Sigmoid colon (tissue), 7 donors: ENCODE measurements around the gene TGM3. TPM values are rescaled to one million over a fixed set of nuclear protein-coding genes. Genes with fewer than 3 reads are reported as not detected.

ENCODE experiments used
- DNase-seq: peaks from one replicate; pipeline ENCODE4 v3.0.0-alpha.2; 2019
- H3K27ac ChIP-seq, 4 donors: fragments of 200-600 bp; sonication (generic); one replicate each; pipeline ENCODE4 v1.5.1; 2016 to 2019; ENCODE audit warnings: mild to moderate bottlenecking in 1 of 4
- H3K27me3 ChIP-seq, 3 donors: fragments of 200-600 bp; sonication (generic); one replicate each; pipeline ENCODE4 v1.5.1; 2019; ENCODE audit warnings: mild to moderate bottlenecking in 1 of 3
- H3K36me3 ChIP-seq, 4 donors: fragments of 200-600 bp; sonication (generic); one replicate each; pipeline ENCODE4 v1.5.1; 2016 to 2019
- H3K4me1 ChIP-seq, 4 donors: fragments of 200-600 bp; sonication (generic); one replicate each; pipeline ENCODE4 v1.5.1; 2017 to 2019
- H3K4me3 ChIP-seq, 4 donors: fragments of 200-600 bp; sonication (generic); one replicate each; pipeline ENCODE4 v1.5.1; 2017 to 2019; ENCODE audit warnings: mild to moderate bottlenecking in 2 of 4, moderate library complexity in 1 of 4
- H3K9me3 ChIP-seq, 4 donors: fragments of 200-600 bp in 3 of 4; sonication (generic) in 3 of 4; one replicate each; pipeline versions ENCODE4 v1.5.1 to v1.6.1; 2013 to 2019
- EP300 ChIP-seq, 4 donors: sonication (generic); formaldehyde crosslinking; IDR thresholded peaks; one replicate each; pipeline ENCODE4 v1.6.1; 2017; ENCODE audit warnings: antibody characterized with exemption in 4 of 4
- POLR2A ChIP-seq, 2 donors: fragments of 450-650 bp; IDR thresholded peaks; one replicate each; pipeline ENCODE4 v1.6.1; 2016; ENCODE audit warnings: antibody characterized with exemption in 2 of 2, mild to moderate bottlenecking in 2 of 2, moderate library complexity in 2 of 2
- POLR2AphosphoS5 ChIP-seq, 4 donors: sonication (generic); formaldehyde crosslinking; IDR thresholded peaks; one replicate each; pipeline ENCODE4 v1.6.1; 2017; ENCODE audit warnings: antibody characterized with exemption in 4 of 4
- WGBS, 2 donors: extraction: QIAGEN DNeasy Blood & Tissue Kit; methylation state at CpG; one replicate each; pipeline ENCODE4 v1.1.7; 2013; 5-methylcytosine and 5-hydroxymethylcytosine counted together
- intact Hi-C: fragments of 100-400 bp; cut with DNase I; formaldehyde crosslinking; loops from one replicate; pipeline ENCODE4 v1.15.1; 2023
- polyA plus RNA-seq, 3 donors: library from polyadenylated mRNA; stranded (reverse); fragments of 200-250 nt; gene quantifications; one replicate each; pipeline ENCODE4 v1.2.3, GENCODE V29; 2013
- total RNA-seq, 4 donors: library from RNA; depleted of rRNA; stranded (reverse); fragments of >200 nt; gene quantifications; one replicate each; pipeline ENCODE4 v1.1.0, GENCODE V29; 2016
- TF ChIP-seq, protein P1 (sequence below), 4 experiments: fragments of 450-650 bp in 3 of 4; fragments of 200-600 bp in 1 of 4; IDR thresholded peaks; one replicate each; pipeline ENCODE4 v1.5.1; 2016 to 2019; ENCODE audit warnings: antibody characterized with exemption in 4 of 4, mild to moderate bottlenecking in 3 of 4, moderate library complexity in 2 of 4
- donor health status: healthy with polysubstance abuse.
- donor health status: Bipolar disorder and iron deficiency.
- donor health status: healthy.

The TGM3 gene
- total and polyA plus RNA-seq, 7 donors, result 0.23 to 3.0 (median 0.42) TPM; not detected in 4

DNA sequence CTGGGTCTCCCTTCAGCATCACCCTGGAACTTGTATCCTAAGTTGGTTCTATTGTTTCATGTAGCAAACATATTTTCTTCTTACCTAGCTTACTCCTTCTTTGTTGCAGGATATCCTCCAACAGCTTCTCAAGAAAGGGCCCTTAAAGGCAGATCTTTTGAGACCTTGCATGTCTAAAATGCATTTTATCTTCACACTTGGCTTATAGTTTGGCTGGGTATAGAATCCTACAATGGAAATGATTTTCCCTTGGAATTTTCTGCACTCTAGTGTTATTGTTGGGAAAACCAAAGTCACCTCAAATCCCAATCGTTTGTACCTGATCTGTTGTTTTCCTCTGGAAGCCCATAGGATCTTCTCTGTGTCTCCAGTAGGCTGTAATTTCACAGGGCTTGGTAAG, 72.8 kb downstream of the TGM3 start:
- no peaks in the 10 kb centered on the region for H3K27me3 ChIP-seq
- no peaks in the 10 kb centered on the region for H3K9me3 ChIP-seq
- no peak overlapping the region for H3K4me3 ChIP-seq
- no peaks in the 10 kb centered on the region for H3K4me1 ChIP-seq
- no peak overlapping the region for H3K27ac ChIP-seq
- WGBS, 2 donors, result 42 to 65% methylated on average over 1 of the region's 1 CpG
- no peaks in the 10 kb centered on the region for H3K36me3 ChIP-seq
- intact Hi-C loops, result no loop called here
- TF ChIP-seq, protein P1, sequence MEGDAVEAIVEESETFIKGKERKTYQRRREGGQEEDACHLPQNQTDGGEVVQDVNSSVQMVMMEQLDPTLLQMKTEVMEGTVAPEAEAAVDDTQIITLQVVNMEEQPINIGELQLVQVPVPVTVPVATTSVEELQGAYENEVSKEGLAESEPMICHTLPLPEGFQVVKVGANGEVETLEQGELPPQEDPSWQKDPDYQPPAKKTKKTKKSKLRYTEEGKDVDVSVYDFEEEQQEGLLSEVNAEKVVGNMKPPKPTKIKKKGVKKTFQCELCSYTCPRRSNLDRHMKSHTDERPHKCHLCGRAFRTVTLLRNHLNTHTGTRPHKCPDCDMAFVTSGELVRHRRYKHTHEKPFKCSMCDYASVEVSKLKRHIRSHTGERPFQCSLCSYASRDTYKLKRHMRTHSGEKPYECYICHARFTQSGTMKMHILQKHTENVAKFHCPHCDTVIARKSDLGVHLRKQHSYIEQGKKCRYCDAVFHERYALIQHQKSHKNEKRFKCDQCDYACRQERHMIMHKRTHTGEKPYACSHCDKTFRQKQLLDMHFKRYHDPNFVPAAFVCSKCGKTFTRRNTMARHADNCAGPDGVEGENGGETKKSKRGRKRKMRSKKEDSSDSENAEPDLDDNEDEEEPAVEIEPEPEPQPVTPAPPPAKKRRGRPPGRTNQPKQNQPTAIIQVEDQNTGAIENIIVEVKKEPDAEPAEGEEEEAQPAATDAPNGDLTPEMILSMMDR (IDR thresholded peaks at IDR 0.05), result no peak
- TF ChIP-seq POLR2AphosphoS5 (IDR thresholded peaks at IDR 0.05) (no peak), POLR2A (IDR thresholded peaks at IDR 0.05) (no peak), EP300 (IDR thresholded peaks at IDR 0.05) (no peak)
- DNase-seq, result no peak

DNA sequence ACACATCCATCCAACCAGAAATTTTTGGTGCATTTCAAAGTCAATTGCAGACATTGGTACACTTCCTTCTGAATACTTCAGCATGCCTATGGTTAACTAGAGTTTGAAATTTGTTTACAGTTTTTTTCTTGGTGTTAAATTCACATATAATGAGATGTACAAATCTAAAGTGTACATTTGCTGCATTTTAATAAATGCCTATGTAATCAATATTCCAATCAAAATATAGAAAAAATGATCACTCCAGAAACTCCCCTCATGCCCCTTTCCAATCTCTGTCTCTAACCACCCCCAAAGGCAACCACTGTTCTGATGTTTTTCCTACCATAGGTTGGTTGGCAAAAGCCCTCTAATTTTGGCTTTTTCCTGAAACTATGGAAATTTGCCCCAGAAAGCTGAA, 77.3 kb downstream of the TGM3 start:
- Histone ChIP-seq H3K36me3 (no peaks in the 10 kb centered on the region), H3K27me3 (no peaks in the 10 kb centered on the region), H3K9me3 (no peaks in the 10 kb centered on the region), H3K27ac (no peak overlapping the region), H3K4me1 (no peaks in the 10 kb centered on the region), H3K4me3 (no peak overlapping the region)
- no peak for DNase-seq
- intact Hi-C loops, result no loop called here
- TF ChIP-seq POLR2AphosphoS5 (IDR thresholded peaks at IDR 0.05) (no peak), POLR2A (IDR thresholded peaks at IDR 0.05) (no peak), EP300 (IDR thresholded peaks at IDR 0.05) (no peak)
- TF ChIP-seq, protein P1 (IDR thresholded peaks at IDR 0.05), result no peak

GRCh38 chr20:2374346-2375125, 78.7 kb downstream of the TGM3 start:
- Histone ChIP-seq H3K4me3 (no peak overlapping the region), H3K36me3 (no peaks in the 10 kb centered on the region), H3K27me3 (no peaks in the 10 kb centered on the region), H3K4me1 (no peaks in the 10 kb centered on the region), H3K9me3 (no peaks in the 10 kb centered on the region), H3K27ac (no peak overlapping the region)
- TF ChIP-seq POLR2A (IDR thresholded peaks at IDR 0.05) (no peak), EP300 (IDR thresholded peaks at IDR 0.05) (no peak)
- TF ChIP-seq, protein P1 (IDR thresholded peaks at IDR 0.05), result no peak
- no peak for DNase-seq
- 73 to 76% methylated on average over 9 of the region's 9 CpGs for WGBS, 2 donors
- intact Hi-C loops, result no loop called here

DNA sequence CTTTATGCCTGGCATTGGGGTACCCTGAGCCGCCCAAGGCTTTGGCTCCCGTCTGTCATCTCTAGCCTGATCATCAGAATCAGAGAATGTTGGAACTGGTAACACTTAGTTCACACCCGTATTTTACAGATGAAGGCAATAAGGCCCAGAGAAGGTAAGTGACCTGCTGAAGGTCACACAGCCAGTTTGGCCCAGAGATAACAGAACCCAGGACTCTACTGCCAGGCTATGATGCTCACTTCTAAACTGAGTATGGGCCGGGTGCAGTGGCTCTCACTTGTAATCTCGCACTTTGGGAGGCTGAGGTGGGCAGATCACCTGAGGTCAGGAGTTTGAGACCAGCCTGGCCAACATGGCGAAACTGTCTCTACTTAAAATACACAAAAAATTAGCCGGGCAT, 83.1 kb downstream of the TGM3 start:
- 88 to 92% methylated on average over 7 of the region's 7 CpGs for WGBS, 2 donors
- no peaks in the 10 kb centered on the region for H3K4me1 ChIP-seq
- DNase-seq, result no peak
- H3K27ac ChIP-seq, result no peak overlapping the region
- no peaks in the 10 kb centered on the region for H3K27me3 ChIP-seq
- intact Hi-C loops, result no loop called here
- no peaks in the 10 kb centered on the region for H3K9me3 ChIP-seq
- no peak overlapping the region for H3K4me3 ChIP-seq
- TF ChIP-seq, protein P1 (IDR thresholded peaks at IDR 0.05), result no peak
- TF ChIP-seq POLR2AphosphoS5 (IDR thresholded peaks at IDR 0.05), result no peak
- no peak for TF ChIP-seq POLR2A (IDR thresholded peaks at IDR 0.05)
- no peak for TF ChIP-seq EP300 (IDR thresholded peaks at IDR 0.05)
- no peaks in the 10 kb centered on the region for H3K36me3 ChIP-seq
